GM21717 (cell line): ENCODE results near the gene APOM.

Experiments
- ATAC-seq: cut with Tn5 transposase; IDR thresholded peaks from one replicate; pipeline ENCODE4 v1.9.1; 2021; ENCODE audit warnings: mild to moderate bottlenecking, moderate library complexity; ENCODE audit not compliant: unreplicated experiment

The APOM gene

DNA sequence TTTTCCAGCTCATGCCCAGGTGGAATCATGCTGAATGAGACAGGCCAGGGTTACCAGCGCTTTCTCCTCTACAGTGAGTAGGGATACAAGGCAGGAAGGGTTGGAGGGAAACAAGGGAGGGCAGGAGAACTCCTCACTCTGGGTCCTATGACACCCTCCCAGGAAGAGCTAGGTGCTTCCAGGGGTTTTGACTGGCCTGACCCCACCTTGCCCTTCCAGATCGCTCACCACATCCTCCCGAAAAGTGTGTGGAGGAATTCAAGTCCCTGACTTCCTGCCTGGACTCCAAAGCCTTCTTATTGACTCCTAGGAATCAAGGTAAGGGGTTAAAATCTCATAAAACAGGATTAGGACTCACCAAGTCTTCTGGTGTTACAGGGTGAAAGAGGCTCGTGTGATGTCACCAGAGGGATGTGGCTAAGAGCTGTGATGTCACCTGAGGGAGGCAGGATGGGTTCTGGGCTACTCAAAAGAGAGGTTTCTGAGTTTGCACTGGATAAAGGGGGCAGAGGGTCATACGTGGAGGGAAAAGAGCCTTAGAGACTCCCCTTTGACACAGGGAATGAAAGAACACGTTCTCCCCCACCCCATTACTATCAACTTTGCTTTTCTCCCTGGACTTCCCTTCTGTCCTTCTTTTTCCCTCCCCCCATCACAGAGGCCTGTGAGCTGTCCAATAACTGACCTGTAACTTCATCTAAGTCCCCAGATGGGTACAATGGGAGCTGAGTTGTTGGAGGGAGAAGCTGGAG is 1.9 kb downstream of the APOM start:
- ATAC-seq = no peak

DNA sequence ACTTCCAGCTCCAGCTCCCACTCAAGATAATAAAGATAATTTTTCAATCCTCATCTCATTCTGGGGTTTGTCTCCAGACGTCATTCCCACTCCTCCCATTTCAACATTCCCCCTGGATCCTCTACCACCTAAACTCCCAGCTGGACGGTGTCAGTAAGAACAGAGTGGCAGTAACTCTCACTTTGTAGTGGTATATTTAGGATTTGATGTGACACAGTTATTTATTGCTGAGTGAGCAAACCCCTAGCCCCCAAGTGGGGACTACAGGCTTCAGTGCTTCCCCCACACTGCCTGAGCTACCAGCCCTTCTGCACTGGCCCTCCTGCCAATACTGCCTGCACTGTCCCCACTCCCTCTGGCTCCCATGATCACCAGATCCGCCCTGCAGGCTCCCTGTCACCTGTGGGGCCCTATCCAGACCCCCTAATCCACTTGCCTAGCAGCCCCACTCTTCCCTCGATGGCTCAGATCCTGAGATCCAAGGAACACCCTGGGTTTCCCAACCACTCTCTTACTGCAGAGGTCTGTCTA is 2.5 kb downstream of the APOM start:
- no peak for ATAC-seq

- no peak for ATAC-seq
Observed at GRCh38 chr6:31658983-31659648, 3.4 kb downstream of the APOM start.

- no peak for ATAC-seq
Observed at GRCh38 chr6:31659649-31660380, 4.1 kb downstream of the APOM start.

DNA sequence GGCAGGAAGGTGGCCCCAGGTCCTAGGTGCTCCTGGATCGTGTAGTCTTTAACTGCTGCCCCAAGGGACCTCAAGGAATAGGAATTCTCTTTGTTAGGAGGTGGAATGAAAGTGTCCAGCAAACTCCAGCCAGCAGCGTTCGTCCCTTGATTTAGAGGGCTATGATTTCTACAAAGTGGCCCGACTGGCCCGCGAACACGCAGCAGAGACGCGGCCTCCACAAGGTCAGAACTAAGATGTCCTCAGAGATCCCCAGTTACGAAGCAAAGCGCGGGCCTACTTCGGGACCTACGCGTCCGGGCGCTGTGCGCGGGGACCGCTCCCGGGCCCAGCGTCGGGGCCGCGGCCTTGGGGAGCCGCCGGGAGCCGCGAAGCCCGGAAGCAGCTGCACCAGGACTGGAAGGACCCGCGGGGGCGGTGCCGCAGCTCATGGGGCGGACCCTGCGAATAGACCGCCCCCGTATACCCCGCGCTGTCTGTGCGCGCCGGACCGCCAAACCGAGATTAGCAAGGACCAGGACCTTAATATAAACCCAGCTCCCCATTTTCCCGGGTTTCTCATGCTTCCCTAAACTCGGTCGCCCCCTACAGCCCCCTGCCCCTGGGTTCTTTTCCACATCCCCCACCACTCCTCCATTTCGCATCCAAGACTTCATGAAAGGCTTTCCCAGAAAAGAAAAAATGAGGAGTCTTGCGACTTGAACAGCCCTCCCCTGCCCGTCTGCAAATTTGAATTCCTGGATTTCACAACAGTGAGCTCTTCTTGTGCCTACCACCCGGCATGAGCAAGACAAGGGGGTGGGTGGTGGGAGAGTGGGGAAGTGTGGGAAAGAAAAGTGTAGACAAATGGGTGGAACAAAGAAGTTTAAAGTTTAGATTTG is 4.9 kb downstream of the APOM start, which contains the start of gene C6orf47:
Gene C6orf47, minus strand, starts transcription at position 398 of the 881 bp plus-strand sequence. CDS start 831 bp downstream, outside the sequence.
- ATAC-seq = no peak

DNA sequence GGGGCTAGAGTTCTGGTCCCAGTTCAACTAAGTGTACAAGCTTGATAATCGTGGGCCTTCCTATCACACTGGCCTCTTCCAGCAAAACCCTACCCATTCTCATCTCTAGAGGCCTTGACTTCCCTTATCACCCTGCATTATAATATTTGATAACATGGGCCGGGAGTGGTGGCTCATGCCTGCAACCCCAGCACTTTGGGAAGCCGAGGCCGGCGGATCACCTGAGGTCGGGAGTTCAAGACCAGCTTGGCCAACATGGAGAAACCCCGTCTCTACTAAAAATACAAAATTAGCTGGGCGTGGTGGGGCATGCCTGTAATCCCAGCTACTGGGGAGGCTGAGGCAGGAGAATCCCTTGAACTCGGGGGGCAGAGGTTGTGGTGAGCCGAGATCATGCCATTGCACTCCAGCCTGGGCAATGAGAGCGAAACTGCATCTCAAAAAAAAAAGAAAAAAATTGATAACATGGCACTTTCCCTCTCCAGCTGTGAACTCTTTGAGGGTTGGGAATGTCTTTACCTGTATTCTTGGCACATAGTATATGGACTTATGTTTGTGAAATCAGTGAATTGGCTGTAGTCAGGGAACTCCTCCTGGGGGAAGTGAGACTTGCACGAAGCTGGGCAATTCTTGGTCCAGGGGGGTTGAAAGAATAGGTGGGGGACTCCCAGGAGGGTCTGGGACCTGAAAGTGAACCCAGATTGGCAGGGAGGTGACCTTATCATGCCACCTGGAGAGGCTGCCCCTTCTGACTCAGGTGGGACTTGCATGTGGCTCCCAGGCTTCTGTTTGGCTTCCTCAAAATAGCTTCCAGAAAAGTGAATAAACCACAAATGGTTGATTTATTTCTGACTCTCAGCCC is 5.8 kb downstream of the APOM start:
- no peak for ATAC-seq

- no peak for ATAC-seq
Observed at GRCh38 chr6:31662124-31662723, 6.5 kb downstream of the APOM start.

GRCh38 chr6:31663126-31663960 is 7.6 kb downstream of the APOM start:
- ATAC-seq = no peak

DNA sequence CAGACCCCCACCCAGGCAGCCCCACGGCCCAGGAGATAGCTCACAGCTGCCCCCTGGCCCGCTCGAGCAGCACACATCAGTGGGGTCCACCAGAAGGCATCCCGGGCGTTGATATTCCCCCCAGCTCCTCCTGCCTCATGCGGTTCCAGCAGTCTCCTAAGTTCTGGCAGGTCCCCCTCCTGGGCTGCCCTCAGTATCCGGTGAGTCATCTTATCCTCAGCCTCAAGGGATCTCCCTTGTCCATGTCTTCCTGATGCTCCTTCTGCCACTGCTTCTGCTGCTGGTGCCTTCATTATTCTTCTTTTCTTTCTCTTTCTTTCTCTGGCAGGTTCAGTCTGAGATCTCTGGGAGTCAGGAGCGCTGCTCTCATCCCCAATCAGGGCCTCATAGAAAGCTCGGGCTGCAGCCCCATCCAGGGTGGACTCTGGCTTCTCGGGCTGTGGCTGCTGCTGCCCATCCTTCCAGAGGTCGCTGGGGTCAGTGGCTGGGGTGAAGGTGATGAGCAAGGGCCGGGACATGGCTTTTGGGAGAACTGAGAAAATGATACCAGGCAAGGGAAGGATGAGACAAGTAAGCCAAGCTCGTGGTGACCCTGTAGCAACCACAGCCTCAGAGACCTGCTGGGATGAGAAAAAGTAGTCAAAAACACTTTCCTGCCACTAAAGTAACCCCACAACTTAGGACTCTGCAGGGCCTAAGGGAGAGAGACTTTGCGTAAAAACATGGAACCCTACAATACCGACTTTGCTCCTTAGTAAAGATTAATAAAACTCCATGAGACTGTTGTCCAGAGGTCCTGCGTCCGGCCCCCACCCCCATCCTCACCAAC is 8.5 kb downstream of the APOM start:
- ATAC-seq = no peak

GRCh38 chr6:31664790-31665500 is 9.3 kb downstream of the APOM start, which contains the start of gene GPANK1:
TSS of gene GPANK1 (minus strand) at chr6:31664997. CDS start at chr6:31664478, 519 bp downstream.
- no peak for ATAC-seq

DNA sequence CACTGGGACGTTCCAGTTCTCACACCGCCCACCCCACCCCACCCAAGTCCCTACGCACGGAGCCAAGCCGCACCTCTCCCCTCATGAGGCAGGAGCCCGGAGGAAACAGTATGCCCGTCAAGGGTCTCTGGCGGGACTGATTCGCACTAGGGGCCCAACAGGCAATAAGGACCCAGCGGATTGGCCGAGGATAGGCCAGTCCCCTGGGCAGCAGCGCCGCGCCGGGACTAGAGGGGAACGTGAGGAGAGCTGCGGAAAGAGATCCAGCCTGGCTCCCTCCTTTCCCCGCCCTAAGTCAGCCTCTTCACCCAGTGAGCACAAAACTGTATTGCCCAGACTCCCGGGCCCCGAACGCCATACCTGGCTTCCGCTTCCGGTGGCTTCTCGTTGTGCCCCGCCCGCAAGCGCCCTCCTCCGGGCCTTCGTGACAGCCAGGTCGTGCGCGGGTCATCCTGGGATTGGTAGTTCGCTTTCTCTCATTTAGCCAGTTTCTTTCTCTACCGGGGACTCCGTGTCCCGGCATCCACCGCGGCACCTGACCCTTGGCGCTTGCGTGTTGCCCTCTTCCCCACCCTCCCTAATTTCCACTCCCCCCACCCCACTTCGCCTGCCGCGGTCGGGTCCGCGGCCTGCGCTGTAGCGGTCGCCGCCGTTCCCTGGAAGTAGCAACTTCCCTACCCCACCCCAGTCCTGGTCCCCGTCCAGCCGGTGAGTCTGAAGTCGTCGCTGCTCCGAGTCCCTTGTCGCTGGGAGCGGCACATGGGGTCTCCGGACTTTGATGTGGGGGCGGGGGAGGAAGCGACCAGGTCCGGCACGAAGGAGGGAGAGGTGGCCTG is 10.0 kb downstream of the APOM start, which contains the start of gene CSNK2B:
Gene CSNK2B, plus strand, starts transcription at position 580 of the 836 bp plus-strand sequence. CDS start 752 bp downstream, outside the sequence.
- peak; percentile 65 for ATAC-seq

DNA sequence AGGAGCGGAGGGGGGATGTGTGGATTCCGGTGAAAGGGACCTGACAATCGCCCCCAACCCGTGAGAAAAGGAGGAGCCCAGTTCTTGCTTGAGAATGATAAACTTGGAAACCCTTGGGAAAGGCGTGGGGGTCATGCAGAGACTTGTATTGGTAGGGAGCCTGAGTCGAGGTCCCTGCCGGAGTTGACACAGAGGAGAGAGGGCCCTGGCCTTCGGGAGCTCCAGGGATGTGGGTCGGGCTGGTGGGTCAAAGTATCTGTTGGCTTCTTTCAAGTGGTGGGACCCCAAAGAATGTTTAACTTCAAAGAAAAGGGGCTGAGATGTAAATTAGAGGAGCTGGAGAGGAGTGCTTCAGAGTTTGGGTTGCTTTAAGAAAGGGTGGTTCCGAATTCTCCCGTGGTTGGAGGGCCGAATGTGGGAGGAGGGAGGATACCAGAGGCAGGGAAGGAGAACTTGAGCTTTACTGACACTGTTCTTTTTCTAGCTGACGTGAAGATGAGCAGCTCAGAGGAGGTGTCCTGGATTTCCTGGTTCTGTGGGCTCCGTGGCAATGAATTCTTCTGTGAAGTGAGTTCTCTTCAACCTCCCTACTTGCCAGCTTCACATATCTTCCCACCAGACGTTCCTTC is 10.8 kb downstream of the APOM start:
- no peak for ATAC-seq

DNA sequence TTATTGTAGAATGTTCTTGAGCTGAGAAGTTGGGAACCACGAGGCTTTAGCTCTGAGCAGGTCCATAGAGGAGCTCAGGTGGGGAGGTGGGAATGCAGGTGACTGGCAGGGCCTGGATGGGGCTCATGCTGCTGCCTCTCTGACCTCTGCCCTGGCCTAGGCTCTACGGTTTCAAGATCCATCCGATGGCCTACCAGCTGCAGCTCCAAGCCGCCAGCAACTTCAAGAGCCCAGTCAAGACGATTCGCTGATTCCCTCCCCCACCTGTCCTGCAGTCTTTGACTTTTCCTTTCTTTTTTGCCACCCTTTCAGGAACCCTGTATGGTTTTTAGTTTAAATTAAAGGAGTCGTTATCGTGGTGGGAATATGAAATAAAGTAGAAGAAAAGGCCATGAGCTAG is 14.0 kb downstream of the APOM start, which contains the start of gene LY6G5B:
Gene LY6G5B, plus strand, starts transcription at position 301 of the 400 bp plus-strand sequence. CDS start 975 bp downstream, outside the sequence.
- no peak for ATAC-seq

GRCh38 chr6:31676322-31676903 is 20.7 kb downstream of the APOM start:
- no peak for ATAC-seq

- no peak for ATAC-seq
Observed at GRCh38 chr6:31676904-31677303, 21.2 kb downstream of the APOM start.
